K562 (cell line): ENCODE results near the gene DPT. TPM values are rescaled to one million over a fixed set of nuclear protein-coding genes. Genes with fewer than 3 reads are reported as not detected.

ENCODE experiments used
- ATAC-seq: fragments of 200-7000 bp; cut with Tn5 transposase; 3 replicates; pipeline ENCODE4 v1.9.1; 2020; ENCODE audit warnings: moderate library complexity
- BruUV-seq: library from RNA; stranded (reverse); fragments of 400-500 nt; replicated peaks from 2 replicates; lab custom pipeline; 2021; lab: Mats Ljungman, UMichigan
- CTCF ChIA-PET: fragments of 300-600 bp; formaldehyde crosslinking; extraction: SDS; loops from one replicate; lab custom pipeline; 2021; ENCODE audit warnings: low intra/inter-chr PET ratio; lab: Yijun Ruan, JAX
- POLR2A ChIA-PET: fragments of 300-600, 350-650 bp; sonication (Branson Sonifier 250); formaldehyde crosslinking; extraction: SDS; loops from one replicate; lab custom pipeline; 2021; ENCODE audit warnings: antibody characterized with exemption, inconsistent platforms; lab: Yijun Ruan, JAX
- DNase-seq, 4 experiments: peaks; one replicate each; pipeline versions ENCODE4 v3.0.0 to v3.0.0-alpha.2; 2011 to 2018; ENCODE audit warnings: low spot score in 3 of 4, mixed read lengths in 3 of 4; ENCODE audit errors: extremely low read depth in 1 of 4
- FAIRE-seq: peaks from 2 replicates; lab custom pipeline; 2011; peaks lifted over from hg19 to GRCh38; lab: Jason Lieb, UNC
- H2AFZ ChIP-seq: 2 replicates; pipeline ENCODE4 v1.6.0; 2011; ENCODE audit warnings: low read depth, low read length, control low read depth, inconsistent platforms
- H3K27ac ChIP-seq: fragments of 200-600 bp; 3 replicates; pipeline ENCODE4 v1.8.0; 2011; ENCODE audit warnings: low read depth, mild to moderate bottlenecking, control low read depth, inconsistent platforms, low read length, moderate library complexity, mixed read lengths; ENCODE audit errors: extremely low read depth
- H3K27me3 ChIP-seq, 2 experiments: fragments of 300-600 bp in 1 of 2; 2 replicates in 1 of 2; 3 replicates in 1 of 2; pipeline versions ENCODE4 v1.6.0 to v1.8.0; 2011; ENCODE audit warnings: inconsistent platforms in 2 of 2, low read length in 2 of 2, mild to moderate bottlenecking in 1 of 2, mixed read lengths in 1 of 2, moderate library complexity in 1 of 2; ENCODE audit not compliant: control insufficient read depth in 2 of 2, insufficient read depth in 2 of 2
- H3K36me3 ChIP-seq: fragments of 300-600 bp; 3 replicates; pipeline ENCODE4 v1.8.0; 2011; ENCODE audit warnings: mild to moderate bottlenecking, low read length, inconsistent platforms; ENCODE audit not compliant: control insufficient read depth, insufficient read depth
- H3K4me1 ChIP-seq, 2 experiments: fragments of 200-600 bp in 1 of 2; replicated peaks in 1 of 2; 2 replicates in 1 of 2; 3 replicates in 1 of 2; pipeline versions ENCODE4 v1.5.1 to v1.8.0; 2011; ENCODE audit warnings: inconsistent platforms in 2 of 2, low read length in 2 of 2, mild to moderate bottlenecking in 1 of 2, mixed read lengths in 1 of 2, moderate library complexity in 1 of 2; ENCODE audit not compliant: control insufficient read depth in 2 of 2, insufficient read depth in 2 of 2
- H3K4me2 ChIP-seq: 2 replicates; pipeline ENCODE4 v1.6.1; 2011; ENCODE audit warnings: low read length, control low read depth, inconsistent platforms, mixed read lengths; ENCODE audit not compliant: insufficient read depth
- H3K4me3 ChIP-seq: fragments of 200-600 bp; sonication (generic), shearing (Covaris generic); 2 replicates; pipeline ENCODE4 v1.5.1; 2016; ENCODE audit warnings: control low read depth, inconsistent platforms
- H3K79me2 ChIP-seq: fragments of 200-600 bp; 3 replicates; pipeline ENCODE4 v1.8.0; 2011; ENCODE audit warnings: low read length, inconsistent platforms; ENCODE audit not compliant: control insufficient read depth, insufficient read depth
- H3K9ac ChIP-seq, 2 experiments: 2 replicates each; pipeline versions ENCODE4 v1.6.0 to v1.6.1; 2011; ENCODE audit warnings: low read depth in 2 of 2, low read length in 2 of 2, control low read depth in 1 of 2, inconsistent platforms in 1 of 2, mild to moderate bottlenecking in 1 of 2, mixed read lengths in 1 of 2; ENCODE audit not compliant: insufficient read depth in 1 of 2
- H3K9me1 ChIP-seq: one replicate; pipeline ENCODE4 v1.6.0; 2011; ENCODE audit warnings: inconsistent platforms, mild to moderate bottlenecking, low read length, moderate library complexity; ENCODE audit not compliant: control insufficient read depth, insufficient read depth
- H3K9me3 ChIP-seq: replicated peaks from 2 replicates; pipeline ENCODE4 v1.5.1; 2011; ENCODE audit warnings: low read depth, low read length, inconsistent platforms; ENCODE audit not compliant: control insufficient read depth, insufficient read depth
- H4K20me1 ChIP-seq: replicated peaks from 2 replicates; pipeline ENCODE4 v1.6.1; 2011; ENCODE audit warnings: low read length, inconsistent platforms, mixed read lengths; ENCODE audit not compliant: control insufficient read depth, insufficient read depth
- ARHGAP35 ChIP-seq: fragments of 450-650 bp; IDR thresholded peaks from 2 replicates; pipeline ENCODE4 v1.6.1; 2018; ENCODE audit not compliant: partially characterized antibody
- BCLAF1 ChIP-seq, 2 experiments: fragments of 450-650 bp in 1 of 2; IDR thresholded peaks; 2 replicates each; pipeline ENCODE4 v1.6.1; 2011 to 2017; ENCODE audit warnings: low read depth in 2 of 2, antibody characterized with exemption in 1 of 2, borderline replicate concordance in 1 of 2, low read length in 1 of 2, mild to moderate bottlenecking in 1 of 2, mixed read lengths in 1 of 2; ENCODE audit not compliant: control insufficient read depth in 1 of 2
- CSDE1 ChIP-seq, 2 experiments: fragments of 450-650 bp; IDR thresholded peaks; 2 replicates each; pipeline ENCODE4 v1.6.1; 2016; ENCODE audit warnings: mild to moderate bottlenecking in 1 of 2
- STAT5A ChIP-seq: IDR thresholded peaks from 2 replicates; pipeline ENCODE4 v1.6.1; 2012; ENCODE audit warnings: low read length, inconsistent platforms, borderline replicate concordance
- ZBTB1 ChIP-seq: sonication (generic); formaldehyde crosslinking; IDR thresholded peaks from 2 replicates; pipeline ENCODE4 v1.8.1; 2023; ENCODE audit warnings: missing genetic modification reagents, low read depth, mild to moderate bottlenecking, borderline replicate concordance
- ZBTB9 ChIP-seq: fragments of 450-650 bp; formaldehyde crosslinking; IDR thresholded peaks from 2 replicates; pipeline ENCODE4 v1.4.0; 2020; ENCODE audit warnings: mild to moderate bottlenecking, moderate library complexity
- ZFP1 ChIP-seq: fragments of 450-650 bp; formaldehyde crosslinking; IDR thresholded peaks from 2 replicates; pipeline ENCODE4 v1.4.0; 2020; ENCODE audit warnings: mild to moderate bottlenecking, mixed read lengths
- ZNF134 ChIP-seq: fragments of 250-450 bp; sonication (Bioruptor Pico); conservative IDR thresholded peaks from 2 replicates; pipeline ENCODE4 v1.4.0; 2020
- WGBS: fragments of 100-300 bp; shearing (Covaris generic); methylation state at CpG from one replicate; pipeline ENCODE4 v1.1.6; 2016; ENCODE audit warnings: low coverage, mixed read lengths; ENCODE audit not compliant: insufficient coverage; ENCODE audit errors: missing lambda C conversion rate; 5-methylcytosine and 5-hydroxymethylcytosine counted together
- in situ Hi-C: fragments of 300-500 bp; cut with MboI; formaldehyde crosslinking; loops from 4 replicates; pipeline ENCODE4 v1.15.0; 2018; ENCODE audit warnings: inconsistent platforms, mixed read lengths
- intact Hi-C: fragments of 100-400 bp; cut with micrococcal nuclease; formaldehyde crosslinking; loops from 2 replicates; pipeline ENCODE4 v1.14.2; 2022
- polyA plus RNA-seq, 8 experiments: library from polyadenylated mRNA; depleted of rRNA in 4 of 8; stranded (reverse) in 5 of 8; unstranded in 3 of 8; fragments of >200 nt; fragmentation: Nextera tagmentation in 2 of 8; fragmentation: Illumina TruSeq in 1 of 8; extraction: Ambion mirVana in 2 of 8; extraction: Trizol in 1 of 8; gene quantifications; 2 replicates each; pipeline versions ENCODE4 v1.2.1 to v1.2.3, GENCODE V29; 2011 to 2014; ENCODE audit warnings: inconsistent platforms in 1 of 8, missing spikeins in 1 of 8
- total RNA-seq, 7 experiments: library from RNA; depleted of rRNA in 6 of 7; stranded (reverse); fragments of >200 nt in 6 of 7; fragmentation: Illumina TruSeq in 2 of 7; extraction: Trizol in 2 of 7; gene quantifications; 2 replicates each; pipeline versions ENCODE4 v1.2.1 to v1.2.3, GENCODE V29; 2011 to 2021; ENCODE audit warnings: low replicate concordance in 1 of 7
- TF ChIP-seq, protein P1 (sequence below): fragments of 450-650 bp; formaldehyde crosslinking; IDR thresholded peaks from 2 replicates; pipeline ENCODE4 v1.4.0; 2022; ENCODE audit warnings: missing genetic modification characterization
- TF ChIP-seq, protein P2 (sequence below): fragments of 450-650 bp; IDR thresholded peaks from 2 replicates; pipeline ENCODE4 v1.6.1; 2014; ENCODE audit warnings: low read depth, mild to moderate bottlenecking, moderate library complexity, borderline replicate concordance
- TF ChIP-seq, protein P3 (sequence below): IDR thresholded peaks from 3 replicates; pipeline ENCODE4 v1.6.1; 2011; ENCODE audit warnings: borderline replicate concordance, mild to moderate bottlenecking; ENCODE audit not compliant: insufficient read length, insufficient read depth

The DPT gene
- total and polyA plus RNA-seq, 9 of the 15 experiments (the other 6 are each of a cell fraction or from before 2014, with no cell fraction given), result not detected

GRCh38 chr1:168767894-168768584 is 39.0 kb upstream of the DPT start (continued):
- TF ChIP-seq BCLAF1 (IDR thresholded peaks at IDR 0.05; ENCODE audit: borderline replicate concordance in 1 of 2, control insufficient read depth in 1 of 2, low read depth in 2 of 2, low read length in 1 of 2) (no peak), CSDE1 (IDR thresholded peaks at IDR 0.05) (no peak), ARHGAP35 (no peak), STAT5A (no peak)
- TF ChIP-seq, protein P1, sequence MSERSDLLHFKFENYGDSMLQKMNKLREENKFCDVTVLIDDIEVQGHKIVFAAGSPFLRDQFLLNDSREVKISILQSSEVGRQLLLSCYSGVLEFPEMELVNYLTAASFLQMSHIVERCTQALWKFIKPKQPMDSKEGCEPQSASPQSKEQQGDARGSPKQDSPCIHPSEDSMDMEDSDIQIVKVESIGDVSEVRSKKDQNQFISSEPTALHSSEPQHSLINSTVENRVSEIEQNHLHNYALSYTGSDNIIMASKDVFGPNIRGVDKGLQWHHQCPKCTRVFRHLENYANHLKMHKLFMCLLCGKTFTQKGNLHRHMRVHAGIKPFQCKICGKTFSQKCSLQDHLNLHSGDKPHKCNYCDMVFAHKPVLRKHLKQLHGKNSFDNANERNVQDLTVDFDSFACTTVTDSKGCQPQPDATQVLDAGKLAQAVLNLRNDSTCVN (CRISPR knock-in tag), result no peak

DNA sequence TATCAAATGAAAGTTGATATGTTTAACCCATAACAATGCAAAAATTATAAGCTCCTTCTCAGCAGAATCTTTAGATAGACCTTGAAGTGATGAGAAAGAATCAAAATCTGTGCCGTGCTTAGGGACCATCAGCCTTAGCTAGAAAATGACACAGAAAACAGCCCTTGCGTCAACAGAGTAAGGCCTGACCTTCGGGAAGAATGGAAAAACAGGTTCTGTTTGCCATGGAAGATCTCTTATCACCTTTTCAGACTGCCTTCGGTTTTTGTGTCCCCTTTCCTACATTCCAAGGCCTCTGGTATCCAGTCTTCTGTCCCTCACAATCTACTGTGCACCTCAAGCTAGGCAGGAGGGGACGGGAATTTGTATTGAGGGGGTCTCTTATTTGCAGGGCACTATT is 37.6 kb upstream of the DPT start:
- intact Hi-C loops (no loop called here), in situ Hi-C loops (no loop called here)
- no peak overlapping the region for H2AFZ ChIP-seq
- ChIA-PET CTCF (no interaction called here), POLR2A (interaction anchor here (1.0 kb wide), 1 partner anchor 18 kb away, joined by 3 read pairs; no protein-coding TSS in a partner anchor)
- no peak overlapping the region for H3K4me2 ChIP-seq
- no peak overlapping the region for H3K9ac ChIP-seq
- H4K20me1 ChIP-seq, result no peaks in the 10 kb centered on the region; the same call in 1 of the 2 replicates
- no peak overlapping the region for H3K4me3 ChIP-seq
- DNase-seq (no peak), ATAC-seq (no peak), FAIRE-seq (no peak)
- H3K79me2 ChIP-seq, result no peaks in the 10 kb centered on the region
- no peak overlapping the region for H3K27ac ChIP-seq
- no peaks in the 10 kb centered on the region for H3K4me1 ChIP-seq
- H3K9me1 ChIP-seq, result no peaks in the 10 kb centered on the region
- BruUV-seq, result no TSS peak
- H3K27me3 ChIP-seq, result no peaks in the 10 kb centered on the region
- WGBS, result under 1% methylated on average over 5 of the region's 5 CpGs
- H3K9me3 ChIP-seq, result no peaks in the 10 kb centered on the region
- no peaks in the 10 kb centered on the region for H3K36me3 ChIP-seq
- no peak for TF ChIP-seq ZBTB1 (CRISPR knock-in tag)
- TF ChIP-seq, protein P2, sequence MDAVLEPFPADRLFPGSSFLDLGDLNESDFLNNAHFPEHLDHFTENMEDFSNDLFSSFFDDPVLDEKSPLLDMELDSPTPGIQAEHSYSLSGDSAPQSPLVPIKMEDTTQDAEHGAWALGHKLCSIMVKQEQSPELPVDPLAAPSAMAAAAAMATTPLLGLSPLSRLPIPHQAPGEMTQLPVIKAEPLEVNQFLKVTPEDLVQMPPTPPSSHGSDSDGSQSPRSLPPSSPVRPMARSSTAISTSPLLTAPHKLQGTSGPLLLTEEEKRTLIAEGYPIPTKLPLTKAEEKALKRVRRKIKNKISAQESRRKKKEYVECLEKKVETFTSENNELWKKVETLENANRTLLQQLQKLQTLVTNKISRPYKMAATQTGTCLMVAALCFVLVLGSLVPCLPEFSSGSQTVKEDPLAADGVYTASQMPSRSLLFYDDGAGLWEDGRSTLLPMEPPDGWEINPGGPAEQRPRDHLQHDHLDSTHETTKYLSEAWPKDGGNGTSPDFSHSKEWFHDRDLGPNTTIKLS, result no peak
- TF ChIP-seq ZBTB9, result no peak
- TF ChIP-seq ZFP1 (CRISPR knock-in tag), result no peak
- TF ChIP-seq, protein P3, sequence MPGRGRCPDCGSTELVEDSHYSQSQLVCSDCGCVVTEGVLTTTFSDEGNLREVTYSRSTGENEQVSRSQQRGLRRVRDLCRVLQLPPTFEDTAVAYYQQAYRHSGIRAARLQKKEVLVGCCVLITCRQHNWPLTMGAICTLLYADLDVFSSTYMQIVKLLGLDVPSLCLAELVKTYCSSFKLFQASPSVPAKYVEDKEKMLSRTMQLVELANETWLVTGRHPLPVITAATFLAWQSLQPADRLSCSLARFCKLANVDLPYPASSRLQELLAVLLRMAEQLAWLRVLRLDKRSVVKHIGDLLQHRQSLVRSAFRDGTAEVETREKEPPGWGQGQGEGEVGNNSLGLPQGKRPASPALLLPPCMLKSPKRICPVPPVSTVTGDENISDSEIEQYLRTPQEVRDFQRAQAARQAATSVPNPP, result no peak
- no peak for TF ChIP-seq ZNF134
